WERI-Rb-1 (cell line): Measurements from ENCODE around the gene SLC1A7.
A peak's percentile ranks its signal among the peaks of the same experiment; 100 is the strongest.

Experiments
- DNase-seq: peaks from one replicate; pipeline ENCODE4 v3.0.0-alpha.2; 2020
- H3K27ac ChIP-seq: fragments of 250-450 bp; sonication (Bioruptor Pico); 2 replicates; pipeline ENCODE4 v1.5.1; 2020; ENCODE audit warnings: mild to moderate bottlenecking, moderate library complexity
- H3K27me3 ChIP-seq: fragments of 250-450 bp; sonication (Bioruptor Pico); 2 replicates; pipeline ENCODE4 v1.5.1; 2021; ENCODE audit warnings: mild to moderate bottlenecking, low read depth, moderate library complexity; ENCODE audit not compliant: insufficient read depth, severe bottlenecking
- H3K36me3 ChIP-seq: fragments of 250-450 bp; sonication (Bioruptor Pico); 2 replicates; pipeline ENCODE4 v1.5.1; 2020; ENCODE audit warnings: mild to moderate bottlenecking, moderate library complexity
- H3K4me3 ChIP-seq: 2 replicates; pipeline ENCODE4 v1.5.1; 2011; ENCODE audit warnings: low read depth, mild to moderate bottlenecking, control low read depth, low read length
- H3K9me3 ChIP-seq: fragments of 250-450 bp; sonication (Bioruptor Pico); 2 replicates; pipeline ENCODE4 v1.5.1; 2021; ENCODE audit warnings: mild to moderate bottlenecking, moderate library complexity; ENCODE audit not compliant: severe bottlenecking
- CTCF ChIP-seq: IDR thresholded peaks from 2 replicates; pipeline ENCODE4 v1.5.1; 2011; ENCODE audit warnings: low read depth, mild to moderate bottlenecking, control low read depth, inconsistent platforms, low read length

Gene SLC1A7

GRCh38 chr1:53112861-53113260, 29.6 kb downstream of the SLC1A7 start:
- no peak for DNase-seq
- Histone ChIP-seq H3K27me3 (no peaks in the 10 kb centered on the region), H3K36me3 (peaks cover 77% of the 10 kb centered on the region), H3K4me3 (no peak overlapping the region), H3K9me3 (no peaks in the 10 kb centered on the region), H3K27ac (peak overlapping the region; percentile 97)
- TF ChIP-seq CTCF, result no peak

DNA sequence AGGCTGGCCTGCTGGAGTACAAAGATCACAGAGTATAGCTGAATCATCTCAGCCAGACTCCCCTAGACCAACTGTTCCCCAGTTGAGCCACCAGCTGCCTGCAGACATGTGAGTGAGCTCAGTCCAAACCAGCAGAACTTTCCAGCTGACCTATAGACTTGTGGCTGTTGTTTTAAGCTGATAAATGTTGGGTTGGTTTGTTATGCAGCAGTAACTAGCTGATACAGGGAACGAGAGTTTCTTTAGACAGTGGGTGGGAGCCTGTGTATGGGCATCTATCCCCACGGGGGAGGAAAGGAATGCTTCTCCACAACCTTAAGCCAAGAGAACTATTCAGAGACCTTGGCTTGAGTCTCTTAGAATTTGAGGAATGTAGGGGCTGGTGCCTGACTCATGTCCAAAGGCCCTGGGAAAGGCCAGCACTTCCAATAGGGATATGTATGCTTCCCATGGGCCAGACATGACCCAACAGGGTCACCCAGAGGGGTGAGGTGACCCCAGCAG, 30.1 kb downstream of the SLC1A7 start:
- TF ChIP-seq CTCF, result no peak
- H3K4me3 ChIP-seq, result no peak overlapping the region
- no peaks in the 10 kb centered on the region for H3K9me3 ChIP-seq
- H3K36me3 ChIP-seq, result peaks cover 71% of the 10 kb centered on the region
- DNase-seq, result no peak
- peak overlapping the region; percentile 22 for H3K27ac ChIP-seq
- no peaks in the 10 kb centered on the region for H3K27me3 ChIP-seq

GRCh38 chr1:53111693-53112092, 30.7 kb downstream of the SLC1A7 start:
- Histone ChIP-seq H3K4me3 (no peak overlapping the region), H3K36me3 (peaks cover 69% of the 10 kb centered on the region), H3K9me3 (no peaks in the 10 kb centered on the region), H3K27ac (peak overlapping the region; percentile 87), H3K27me3 (no peaks in the 10 kb centered on the region)
- no peak for TF ChIP-seq CTCF
- no peak for DNase-seq

DNA sequence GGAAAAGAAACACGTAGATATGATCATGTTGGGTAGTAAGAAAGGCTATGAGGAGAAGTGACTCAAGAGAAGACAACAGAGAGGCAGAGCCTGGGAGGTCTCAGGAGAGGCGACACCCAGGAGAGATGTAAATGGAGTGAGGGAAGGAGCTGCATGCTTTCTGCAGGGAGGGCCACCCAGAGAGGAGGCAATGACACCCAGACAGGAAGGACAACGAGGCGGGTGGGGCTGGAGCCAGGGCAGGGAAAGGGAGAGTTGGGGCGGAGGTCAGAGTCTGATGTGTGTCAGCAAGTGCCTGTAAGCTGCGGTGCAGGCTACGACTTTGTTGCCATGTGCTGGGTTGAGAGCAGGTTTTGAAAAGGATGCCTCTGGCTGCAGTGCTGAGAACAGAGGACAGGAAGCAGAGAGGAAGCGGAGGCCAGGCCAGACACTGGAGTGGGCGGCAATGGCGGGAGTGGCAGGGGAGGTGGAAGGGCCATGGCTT, 31.3 kb downstream of the SLC1A7 start:
- no peak for TF ChIP-seq CTCF
- H3K9me3 ChIP-seq, result no peaks in the 10 kb centered on the region
- H3K36me3 ChIP-seq, result peaks cover 72% of the 10 kb centered on the region
- no peak overlapping the region for H3K4me3 ChIP-seq
- no peaks in the 10 kb centered on the region for H3K27me3 ChIP-seq
- DNase-seq, result no peak
- peak overlapping the region; percentile 87 for H3K27ac ChIP-seq

DNA sequence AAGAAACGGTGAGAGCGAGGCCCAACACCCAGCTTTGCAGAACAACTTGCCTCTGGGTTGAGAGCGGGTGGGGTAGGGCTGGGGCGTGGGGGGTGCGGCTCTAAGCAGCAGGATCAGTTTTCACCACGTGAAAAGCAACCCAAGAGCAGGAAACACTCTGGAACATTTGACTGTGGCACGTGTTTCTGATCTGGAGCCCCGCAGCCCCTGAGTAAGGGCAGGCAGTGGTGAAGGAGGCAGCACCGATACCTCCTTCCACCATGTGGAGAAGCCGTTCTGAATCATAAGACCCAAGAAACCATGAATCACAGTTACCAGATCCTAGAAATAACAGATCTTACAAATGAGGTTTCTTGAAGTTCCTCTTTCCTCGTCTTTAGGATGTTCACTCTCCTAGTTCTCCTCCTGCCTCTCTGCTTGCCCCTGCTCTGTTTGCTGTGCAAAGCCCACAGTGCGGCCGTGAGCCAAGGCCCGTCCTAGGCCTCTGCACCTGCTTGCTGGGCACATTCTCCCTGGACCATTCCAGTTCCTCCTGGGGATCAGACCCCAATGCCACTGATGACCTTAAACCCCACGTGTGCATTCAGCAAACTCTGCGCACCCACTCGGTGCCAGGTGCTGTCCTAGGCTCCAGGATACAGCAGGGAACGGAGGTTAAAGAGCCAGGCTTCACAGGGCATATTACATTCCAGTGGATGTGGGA, 31.9 kb downstream of the SLC1A7 start:
- H3K27ac ChIP-seq, result peak overlapping the region; percentile 87
- no peaks in the 10 kb centered on the region for H3K27me3 ChIP-seq
- H3K36me3 ChIP-seq, result peaks cover 78% of the 10 kb centered on the region

More for the DNA sequence above, 31.9 kb downstream of the SLC1A7 start:
- no peaks in the 10 kb centered on the region for H3K9me3 ChIP-seq
- TF ChIP-seq CTCF, result no peak
- DNase-seq, result no peak
- H3K4me3 ChIP-seq, result no peak overlapping the region
